Measurements from ENCODE around the gene SPTBN4.
"Not testable (repeated sequence)": the region's sequence is repeated elsewhere in the genome, so short reads cannot be mapped to it uniquely, and the experiment has no call there.

Gene SPTBN4

DNA sequence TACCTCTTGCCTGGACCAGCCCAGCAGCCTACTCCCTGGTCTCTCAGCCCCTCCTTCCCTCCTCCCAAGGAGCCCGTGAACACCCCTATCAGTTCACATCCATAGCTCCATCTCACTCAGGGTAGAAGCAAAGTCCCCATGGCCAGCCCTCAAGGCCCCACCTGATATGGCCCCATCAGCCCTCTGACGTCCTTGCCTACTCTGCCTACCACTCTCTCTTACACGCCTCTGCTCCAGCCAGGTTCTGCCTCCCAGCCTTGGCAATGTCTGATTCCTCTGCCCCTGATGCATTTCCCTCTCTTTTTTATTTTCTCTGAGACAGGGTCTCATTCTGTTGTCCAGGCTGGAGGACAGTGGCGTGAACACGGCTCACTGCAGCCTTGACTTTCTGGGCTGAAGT is 14.8 kb upstream of the SPTBN4 start:
- no peak overlapping the region for H3K4me2 ChIP-seq (ENCODE audit: low read depth, low read length, poor library complexity, severe bottlenecking)
- H3K36me3 ChIP-seq (ENCODE audit: low read length): no peaks in the 10 kb centered on the region
- no peaks in the 10 kb centered on the region for H4K20me1 ChIP-seq (ENCODE audit: low read depth, low read length)
- no peak overlapping the region for H3K27ac ChIP-seq (ENCODE audit: low read depth, low read length)
- H3K27me3 ChIP-seq (ENCODE audit: low read length): no peaks in the 10 kb centered on the region
- no peaks in the 10 kb centered on the region for H3K9me3 ChIP-seq (ENCODE audit: insufficient read depth, low read length)
- TF ChIP-seq, protein P1, sequence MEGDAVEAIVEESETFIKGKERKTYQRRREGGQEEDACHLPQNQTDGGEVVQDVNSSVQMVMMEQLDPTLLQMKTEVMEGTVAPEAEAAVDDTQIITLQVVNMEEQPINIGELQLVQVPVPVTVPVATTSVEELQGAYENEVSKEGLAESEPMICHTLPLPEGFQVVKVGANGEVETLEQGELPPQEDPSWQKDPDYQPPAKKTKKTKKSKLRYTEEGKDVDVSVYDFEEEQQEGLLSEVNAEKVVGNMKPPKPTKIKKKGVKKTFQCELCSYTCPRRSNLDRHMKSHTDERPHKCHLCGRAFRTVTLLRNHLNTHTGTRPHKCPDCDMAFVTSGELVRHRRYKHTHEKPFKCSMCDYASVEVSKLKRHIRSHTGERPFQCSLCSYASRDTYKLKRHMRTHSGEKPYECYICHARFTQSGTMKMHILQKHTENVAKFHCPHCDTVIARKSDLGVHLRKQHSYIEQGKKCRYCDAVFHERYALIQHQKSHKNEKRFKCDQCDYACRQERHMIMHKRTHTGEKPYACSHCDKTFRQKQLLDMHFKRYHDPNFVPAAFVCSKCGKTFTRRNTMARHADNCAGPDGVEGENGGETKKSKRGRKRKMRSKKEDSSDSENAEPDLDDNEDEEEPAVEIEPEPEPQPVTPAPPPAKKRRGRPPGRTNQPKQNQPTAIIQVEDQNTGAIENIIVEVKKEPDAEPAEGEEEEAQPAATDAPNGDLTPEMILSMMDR (IDR thresholded peaks at IDR 0.05; ENCODE audit: insufficient read depth, low read length, poor library complexity, severe bottlenecking): no peak
- TF ChIP-seq EZH2phosphoT487 (conservative IDR thresholded peaks at IDR 0.05; ENCODE audit: low read length): no peak
- H3K79me2 ChIP-seq (ENCODE audit: insufficient read depth, low read length): no peaks in the 10 kb centered on the region
- no peak overlapping the region for H2AFZ ChIP-seq (ENCODE audit: low read depth, low read length, severe bottlenecking)
- H3F3A ChIP-seq (ENCODE audit: insufficient read depth): no peaks in the 10 kb centered on the region
- no peaks in the 10 kb centered on the region for H3K9me2 ChIP-seq (replicated peaks; ENCODE audit: insufficient read depth, low read length)
- H3K4me3 ChIP-seq (ENCODE audit: insufficient read depth, low read length, poor library complexity, severe bottlenecking): no peak overlapping the region
- no peak overlapping the region for H3K9ac ChIP-seq (ENCODE audit: low read length)

DNA sequence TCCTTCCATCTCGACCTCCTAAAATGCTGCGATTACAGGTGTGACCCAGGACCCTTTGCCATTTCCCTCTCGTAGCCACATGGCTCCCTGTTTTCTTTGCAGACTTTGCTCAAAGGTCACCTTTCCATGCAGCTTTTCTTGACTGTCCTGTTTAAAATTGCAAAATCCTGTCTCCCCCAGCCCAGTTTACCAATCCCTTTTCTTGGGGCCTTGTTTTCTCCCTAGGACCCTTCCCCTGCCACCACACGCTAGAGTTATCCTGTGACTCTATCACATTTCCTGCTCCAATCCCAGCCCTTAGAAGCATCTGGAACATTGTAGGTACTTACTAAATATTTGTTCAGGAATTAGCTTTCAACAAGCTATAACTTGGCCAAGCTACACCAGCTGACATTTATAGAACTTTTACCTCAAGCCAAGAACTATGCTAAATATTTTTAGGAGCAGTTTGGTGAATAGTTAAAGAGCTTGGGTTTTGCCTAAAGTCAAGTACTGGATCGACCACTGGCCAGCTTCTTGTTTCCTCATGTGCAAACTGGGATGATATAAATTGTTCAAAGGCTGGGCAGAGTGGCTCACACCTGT is 13.6 kb upstream of the SPTBN4 start:
- no peaks in the 10 kb centered on the region for H3K79me2 ChIP-seq (ENCODE audit: insufficient read depth, low read length)
- H3K9me2 ChIP-seq (replicated peaks; ENCODE audit: insufficient read depth, low read length): no peaks in the 10 kb centered on the region
- no peaks in the 10 kb centered on the region for H3K9me3 ChIP-seq (ENCODE audit: insufficient read depth, low read length)
- no peak overlapping the region for H3K4me2 ChIP-seq (ENCODE audit: low read depth, low read length, poor library complexity, severe bottlenecking)
- no peak overlapping the region for H3K9ac ChIP-seq (ENCODE audit: low read length)
- H3F3A ChIP-seq (ENCODE audit: insufficient read depth): no peaks in the 10 kb centered on the region
- TF ChIP-seq, protein P1 (IDR thresholded peaks at IDR 0.05; ENCODE audit: insufficient read depth, low read length, poor library complexity, severe bottlenecking): no peak
- TF ChIP-seq EZH2phosphoT487 (conservative IDR thresholded peaks at IDR 0.05; ENCODE audit: low read length): no peak
- no peaks in the 10 kb centered on the region for H4K20me1 ChIP-seq (ENCODE audit: low read depth, low read length)
- H2AFZ ChIP-seq (ENCODE audit: low read depth, low read length, severe bottlenecking): no peak overlapping the region
- no peak overlapping the region for H3K4me3 ChIP-seq (ENCODE audit: insufficient read depth, low read length, poor library complexity, severe bottlenecking)
- no peaks in the 10 kb centered on the region for H3K27me3 ChIP-seq (ENCODE audit: low read length)
- H3K36me3 ChIP-seq (ENCODE audit: low read length): no peaks in the 10 kb centered on the region
- no peak overlapping the region for H3K27ac ChIP-seq (ENCODE audit: low read depth, low read length)

DNA sequence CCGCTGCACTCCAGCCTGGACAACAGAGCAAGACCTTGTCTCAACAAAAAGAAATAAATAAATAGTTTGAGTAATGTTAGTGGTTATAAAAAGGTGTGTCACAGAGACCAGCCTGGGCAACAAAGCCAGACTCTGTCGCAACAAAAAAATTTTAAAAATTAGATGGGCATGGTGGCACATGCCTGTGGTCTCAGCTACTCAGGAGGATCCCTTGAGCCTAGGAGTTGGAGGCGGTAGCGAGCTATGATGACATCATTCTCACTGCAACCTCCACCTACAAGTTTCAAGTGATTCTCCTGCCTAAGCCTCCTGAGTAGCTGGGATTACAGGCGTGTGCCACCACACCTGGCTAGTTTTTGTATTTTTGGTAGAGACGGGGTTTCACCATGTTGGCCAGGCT is 12.9 kb upstream of the SPTBN4 start:
- H3K27ac ChIP-seq (ENCODE audit: low read depth, low read length); H3K9me2 ChIP-seq (replicated peaks; ENCODE audit: insufficient read depth, low read length); H2AFZ ChIP-seq (ENCODE audit: low read depth, low read length, severe bottlenecking); H3K4me3 ChIP-seq (ENCODE audit: insufficient read depth, low read length, poor library complexity, severe bottlenecking); H4K20me1 ChIP-seq (ENCODE audit: low read depth, low read length); H3K79me2 ChIP-seq (ENCODE audit: insufficient read depth, low read length); H3K4me2 ChIP-seq (ENCODE audit: low read depth, low read length, poor library complexity, severe bottlenecking); H3F3A ChIP-seq (ENCODE audit: insufficient read depth); H3K9me3 ChIP-seq (ENCODE audit: insufficient read depth, low read length); H3K27me3 ChIP-seq (ENCODE audit: low read length); H3K9ac ChIP-seq (ENCODE audit: low read length); H3K36me3 ChIP-seq (ENCODE audit: low read length): not testable (repeated sequence)

DNA sequence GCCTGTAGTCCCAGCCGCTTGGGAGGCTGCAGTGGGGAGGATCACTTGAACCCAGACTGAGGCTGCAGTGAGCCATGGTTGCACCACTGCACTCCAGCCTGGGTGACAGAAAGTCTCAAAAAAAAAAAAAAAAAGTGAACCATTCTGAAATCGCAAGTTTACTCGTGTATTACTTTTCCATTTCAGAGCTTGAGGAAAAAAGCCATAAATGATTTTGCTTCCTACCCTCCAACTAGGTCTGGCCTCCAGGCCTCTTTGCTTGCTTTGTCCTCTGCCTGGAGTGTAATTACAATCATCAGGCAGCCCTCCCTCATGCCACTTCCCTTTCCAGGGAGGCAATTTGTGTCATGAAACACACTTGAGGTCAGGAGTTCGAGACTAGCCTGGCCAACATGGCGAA is 9.8 kb upstream of the SPTBN4 start:
- no peaks in the 10 kb centered on the region for H3K79me2 ChIP-seq (ENCODE audit: insufficient read depth, low read length)
- H3K27ac ChIP-seq (ENCODE audit: low read depth, low read length): no peak overlapping the region
- H2AFZ ChIP-seq (ENCODE audit: low read depth, low read length, severe bottlenecking): no peak overlapping the region
- no peak overlapping the region for H3K4me3 ChIP-seq (ENCODE audit: insufficient read depth, low read length, poor library complexity, severe bottlenecking)
- no peak overlapping the region for H3K4me2 ChIP-seq (ENCODE audit: low read depth, low read length, poor library complexity, severe bottlenecking)
- no peaks in the 10 kb centered on the region for H3K9me3 ChIP-seq (ENCODE audit: insufficient read depth, low read length)
- no peak for TF ChIP-seq EZH2phosphoT487 (conservative IDR thresholded peaks at IDR 0.05; ENCODE audit: low read length)
- TF ChIP-seq, protein P1 (IDR thresholded peaks at IDR 0.05; ENCODE audit: insufficient read depth, low read length, poor library complexity, severe bottlenecking): no peak
- no peaks in the 10 kb centered on the region for H3K9me2 ChIP-seq (replicated peaks; ENCODE audit: insufficient read depth, low read length)
- H3K36me3 ChIP-seq (ENCODE audit: low read length): no peaks in the 10 kb centered on the region
- no peaks in the 10 kb centered on the region for H4K20me1 ChIP-seq (ENCODE audit: low read depth, low read length)
- no peaks in the 10 kb centered on the region for H3K27me3 ChIP-seq (ENCODE audit: low read length)
- H3K9ac ChIP-seq (ENCODE audit: low read length): no peak overlapping the region
- no peaks in the 10 kb centered on the region for H3F3A ChIP-seq (ENCODE audit: insufficient read depth)

Data from SU-DHL-6 (cell line).